Hepatocyte (in vitro differentiated cells): ENCODE measurements around the gene GGA2.

Experiments used
- EZH2 ChIP-seq: fragments of 200-600 bp; sonication (generic); IDR thresholded peaks from 2 replicates; pipeline ENCODE4 v1.6.1; 2016; ENCODE audit warnings: antibody characterized with exemption, mild to moderate bottlenecking, borderline replicate concordance
- EZH2phosphoT487 ChIP-seq: fragments of 200-600 bp; sonication (generic); IDR thresholded peaks from one replicate; pipeline ENCODE4 v1.6.1; 2018; ENCODE audit warnings: antibody characterized with exemption, mild to moderate bottlenecking, low read depth, moderate library complexity; ENCODE audit not compliant: unreplicated experiment, severe bottlenecking
- TF ChIP-seq, protein P1 (sequence below): fragments of 200-600 bp; sonication (generic); IDR thresholded peaks from 2 replicates; pipeline ENCODE4 v1.5.1; 2016; ENCODE audit warnings: antibody characterized with exemption, mild to moderate bottlenecking; ENCODE audit not compliant: poor library complexity

DNA sequence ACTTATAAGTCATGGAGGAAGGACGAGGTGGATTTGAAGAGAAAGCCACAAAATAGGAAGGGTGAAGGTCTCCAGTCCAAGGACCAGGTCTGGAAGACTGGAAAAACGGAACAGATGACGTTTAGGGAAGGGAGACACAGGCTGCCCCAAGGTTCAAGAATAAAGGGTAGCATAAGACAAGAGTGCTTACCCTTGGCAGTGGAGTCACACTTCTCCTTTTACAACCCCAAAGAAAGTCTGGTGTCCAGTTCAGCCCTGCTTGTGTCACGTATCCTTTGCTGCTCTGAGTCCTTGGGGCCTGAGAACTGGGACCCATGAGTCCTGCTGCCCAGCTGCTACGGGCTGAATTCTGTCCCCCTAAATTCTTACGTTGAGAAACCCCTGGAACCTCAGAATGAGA is 13.0 kb upstream of the GGA2 start:
- TF ChIP-seq, protein P1, sequence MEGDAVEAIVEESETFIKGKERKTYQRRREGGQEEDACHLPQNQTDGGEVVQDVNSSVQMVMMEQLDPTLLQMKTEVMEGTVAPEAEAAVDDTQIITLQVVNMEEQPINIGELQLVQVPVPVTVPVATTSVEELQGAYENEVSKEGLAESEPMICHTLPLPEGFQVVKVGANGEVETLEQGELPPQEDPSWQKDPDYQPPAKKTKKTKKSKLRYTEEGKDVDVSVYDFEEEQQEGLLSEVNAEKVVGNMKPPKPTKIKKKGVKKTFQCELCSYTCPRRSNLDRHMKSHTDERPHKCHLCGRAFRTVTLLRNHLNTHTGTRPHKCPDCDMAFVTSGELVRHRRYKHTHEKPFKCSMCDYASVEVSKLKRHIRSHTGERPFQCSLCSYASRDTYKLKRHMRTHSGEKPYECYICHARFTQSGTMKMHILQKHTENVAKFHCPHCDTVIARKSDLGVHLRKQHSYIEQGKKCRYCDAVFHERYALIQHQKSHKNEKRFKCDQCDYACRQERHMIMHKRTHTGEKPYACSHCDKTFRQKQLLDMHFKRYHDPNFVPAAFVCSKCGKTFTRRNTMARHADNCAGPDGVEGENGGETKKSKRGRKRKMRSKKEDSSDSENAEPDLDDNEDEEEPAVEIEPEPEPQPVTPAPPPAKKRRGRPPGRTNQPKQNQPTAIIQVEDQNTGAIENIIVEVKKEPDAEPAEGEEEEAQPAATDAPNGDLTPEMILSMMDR, result no peak
- no peak for TF ChIP-seq EZH2
- TF ChIP-seq EZH2phosphoT487, result no peak
